ENCODE results near the gene RNF11.

- TF ChIP-seq CTCF (IDR thresholded peaks at IDR 0.05) (no peak), POLR2A (IDR thresholded peaks at IDR 0.05) (no peak)
Measured at GRCh38 chr1:51203874-51204245, 32.2 kb upstream of the RNF11 start.

All from sigmoid colon (tissue), 3 donors.